NB4 (cell line): ENCODE results near the gene AOAH.
A peak's percentile ranks its signal among the peaks of the same experiment; 100 is the strongest.

Experiments used
- CTCF ChIP-seq: IDR thresholded peaks from one replicate; pipeline ENCODE4 v1.5.1; 2012; ENCODE audit warnings: low read depth, low read length
- MYC ChIP-seq: IDR thresholded peaks from 2 replicates; pipeline ENCODE4 v1.6.1; 2011; ENCODE audit warnings: low read depth, low read length
- POLR2A ChIP-seq: IDR thresholded peaks from 2 replicates; pipeline ENCODE4 v1.6.1; 2011; ENCODE audit warnings: mild to moderate bottlenecking; ENCODE audit not compliant: insufficient read length; ENCODE audit errors: extremely low read depth

- peak; percentile 73 for TF ChIP-seq CTCF
- no peak for TF ChIP-seq POLR2A
- no peak for TF ChIP-seq MYC
These were observed 250.6 kb downstream of the AOAH start for GRCh38 chr7:36473454-36474282.
